ENCODE data around the gene NLGN1.

Gene NLGN1

GRCh38 chr3:173732237-173732636 lies 334.7 kb downstream of the NLGN1 start:
- no peak for DNase-seq

- DNase-seq = no peak
Observed at GRCh38 chr3:173733029-173733652, 335.6 kb downstream of the NLGN1 start.

DNA sequence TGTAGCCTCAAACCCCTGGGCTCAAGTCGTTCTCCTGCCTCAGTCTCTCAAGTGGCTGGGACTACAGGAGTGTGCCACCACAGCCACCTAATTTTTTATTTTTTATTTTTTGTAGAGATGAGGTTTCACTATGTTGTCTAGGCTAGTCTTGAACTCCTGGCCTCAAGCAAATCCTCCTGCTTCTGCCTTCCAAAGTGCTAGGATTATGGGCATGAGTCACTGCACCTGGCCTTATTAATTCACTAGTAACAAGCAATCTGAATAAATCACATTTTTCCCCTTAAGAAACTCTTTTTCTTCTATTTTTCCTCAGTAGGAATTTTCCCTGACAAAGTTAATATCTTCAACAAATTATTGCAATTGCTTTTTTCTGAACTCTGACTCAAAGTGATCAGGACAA lies 336.9 kb downstream of the NLGN1 start:
- DNase-seq = no peak

GRCh38 chr3:173734895-173735294 lies 337.4 kb downstream of the NLGN1 start:
- DNase-seq = no peak

DNA sequence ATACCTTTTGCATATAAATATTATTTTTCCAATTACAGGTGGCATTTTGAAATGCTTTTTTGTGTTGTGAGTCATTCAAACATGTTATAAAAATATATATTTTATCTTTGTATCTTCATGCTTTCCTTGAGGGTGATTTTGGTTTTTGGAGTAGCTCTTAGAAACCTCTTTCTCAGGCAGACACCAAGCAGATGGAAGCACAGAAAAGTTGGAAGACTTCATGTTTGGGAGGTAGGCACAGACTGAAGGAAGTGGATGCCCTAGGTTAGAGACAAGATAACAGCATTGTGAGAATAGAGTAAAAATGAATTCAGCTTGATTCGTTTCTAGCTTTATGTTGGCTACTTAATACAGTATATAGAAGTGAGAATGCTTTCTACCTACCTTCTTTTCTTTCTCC lies 338.3 kb downstream of the NLGN1 start:
- no peak for DNase-seq

GRCh38 chr3:173737167-173737808 lies 339.7 kb downstream of the NLGN1 start:
- no peak for DNase-seq

GRCh38 chr3:173739726-173740125 lies 342.2 kb downstream of the NLGN1 start:
- DNase-seq = no peak

GRCh38 chr3:173742491-173742890 lies 344.9 kb downstream of the NLGN1 start:
- no peak for DNase-seq

DNA sequence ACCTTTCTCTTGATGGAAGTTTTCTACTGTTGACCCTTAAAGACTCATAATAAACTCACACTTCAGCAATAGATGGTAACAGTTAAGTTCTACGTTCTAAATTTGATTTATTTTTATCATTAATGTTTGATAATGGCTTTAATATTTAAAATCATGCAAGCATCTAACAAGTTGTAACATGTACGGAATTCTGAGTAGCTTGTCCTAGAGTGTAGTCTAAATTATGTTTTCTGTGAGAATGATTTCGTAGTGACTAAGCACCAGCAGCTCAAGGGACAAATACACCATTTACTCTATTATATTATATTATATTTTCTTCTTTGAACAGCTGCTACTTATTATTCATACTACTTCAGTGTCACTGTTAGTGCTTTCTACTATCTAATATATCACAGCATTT lies 345.6 kb downstream of the NLGN1 start:
- no peak for DNase-seq

GRCh38 chr3:173743516-173743915 lies 346.0 kb downstream of the NLGN1 start:
- DNase-seq = no peak

DNA sequence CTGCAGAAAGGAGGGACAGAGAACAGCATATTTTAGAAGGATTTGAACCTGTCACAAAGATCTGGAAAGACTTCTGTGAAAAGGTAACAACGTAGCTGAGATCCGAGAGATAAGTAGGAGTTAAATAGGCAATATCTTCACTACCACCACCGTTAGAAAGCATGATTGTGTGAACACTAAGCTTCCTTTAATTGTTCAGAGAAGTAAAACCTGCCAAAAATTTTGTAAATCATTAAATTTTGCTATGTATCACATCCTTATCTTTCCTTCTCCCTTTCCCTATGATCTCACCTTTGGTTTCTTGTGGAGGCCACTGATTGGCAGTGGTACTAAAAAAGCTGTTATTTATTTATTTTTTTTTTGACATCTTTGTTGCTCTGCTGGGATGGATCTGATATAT lies 346.9 kb downstream of the NLGN1 start:
- DNase-seq = no peak

DNA sequence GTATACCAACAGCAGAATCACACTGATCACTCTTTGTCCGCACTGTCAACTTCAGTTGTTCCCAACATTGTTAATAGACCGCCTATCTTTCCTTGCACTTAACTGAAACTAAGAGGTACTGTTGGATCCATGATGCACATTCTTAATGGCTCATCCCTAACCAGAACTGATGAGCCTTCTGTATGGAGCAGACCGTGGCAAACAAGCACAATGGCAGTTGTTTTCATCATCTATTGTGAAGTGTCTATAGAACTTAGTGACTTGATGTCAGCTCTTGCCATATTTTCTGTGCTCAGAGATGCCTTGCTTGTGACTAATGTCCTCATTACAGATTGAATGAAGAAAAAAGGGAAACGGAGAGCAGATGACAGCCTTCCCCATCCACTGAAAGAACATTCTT lies 347.4 kb downstream of the NLGN1 start:
- no peak for DNase-seq

DNA sequence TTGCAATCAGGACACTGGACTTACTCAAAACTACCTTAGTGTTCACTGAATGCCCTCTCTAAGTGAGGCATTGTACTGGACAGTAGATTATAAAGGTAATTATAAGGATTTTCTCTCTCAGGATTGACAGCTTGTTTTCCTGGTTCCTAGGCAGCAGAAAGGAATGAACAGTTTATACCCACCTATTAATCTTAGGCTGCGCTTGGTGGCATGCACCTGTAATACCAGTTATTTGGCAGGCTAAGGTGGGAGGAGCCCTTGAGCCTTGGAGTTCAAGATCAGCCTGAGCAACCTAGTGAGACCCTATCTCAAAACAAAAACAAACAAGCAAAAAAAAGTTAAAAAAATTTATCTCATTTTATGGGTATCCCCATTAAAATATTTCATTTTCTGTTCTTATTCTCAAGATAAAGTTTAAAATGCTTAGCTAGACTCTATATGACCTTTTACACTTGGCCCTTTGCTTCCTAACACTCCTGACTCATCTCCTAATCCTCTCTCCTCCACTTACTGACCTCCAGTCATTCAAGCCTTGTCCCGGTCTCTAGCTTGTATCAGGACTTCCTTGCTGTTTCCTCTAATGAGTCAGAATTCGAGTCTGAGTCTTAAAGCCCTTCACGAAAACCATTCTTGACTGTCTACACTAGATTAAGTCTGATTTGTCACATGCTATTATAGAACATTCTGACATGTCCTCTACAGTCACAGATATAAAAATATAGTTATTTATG lies 348.6 kb downstream of the NLGN1 start:
- no peak for DNase-seq

DNA sequence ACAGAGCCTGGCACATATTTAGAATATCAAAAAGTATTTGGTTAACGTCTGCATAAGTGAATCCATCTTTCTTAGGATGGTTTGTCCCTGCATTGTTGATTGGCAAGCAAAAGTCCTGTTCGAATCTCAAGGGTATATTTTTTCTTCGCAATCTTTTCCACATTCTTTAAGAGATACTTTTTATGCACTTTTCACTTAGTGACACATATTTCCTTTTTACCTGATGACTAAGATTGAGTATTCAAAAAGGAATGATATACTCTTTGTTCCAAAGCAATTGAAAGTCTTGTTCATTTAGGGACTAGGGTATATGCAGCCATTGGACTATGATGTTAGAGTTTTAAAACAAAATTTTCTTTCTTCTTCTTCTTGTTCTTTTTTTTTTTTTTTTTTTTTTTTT lies 349.9 kb downstream of the NLGN1 start:
- DNase-seq = no peak

DNA sequence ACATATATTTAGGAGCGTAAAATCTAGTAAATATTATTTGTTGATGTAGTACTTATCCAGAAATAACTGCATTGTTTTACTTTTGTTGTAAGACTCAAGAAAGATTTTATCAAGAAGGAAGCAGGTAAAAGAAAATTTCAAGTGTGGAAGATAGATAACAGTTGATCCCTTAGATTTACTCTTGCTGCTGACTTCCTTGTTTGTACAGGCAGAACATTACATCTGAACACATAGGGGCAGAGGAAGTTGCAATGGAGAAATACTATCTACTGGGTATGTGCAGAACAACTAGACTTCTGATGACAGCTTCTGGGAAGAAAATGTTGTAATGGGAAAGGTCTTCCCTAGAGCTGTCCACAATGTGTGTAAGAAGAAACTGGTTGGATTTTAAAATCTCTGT lies 350.6 kb downstream of the NLGN1 start:
- DNase-seq = no peak

DNA sequence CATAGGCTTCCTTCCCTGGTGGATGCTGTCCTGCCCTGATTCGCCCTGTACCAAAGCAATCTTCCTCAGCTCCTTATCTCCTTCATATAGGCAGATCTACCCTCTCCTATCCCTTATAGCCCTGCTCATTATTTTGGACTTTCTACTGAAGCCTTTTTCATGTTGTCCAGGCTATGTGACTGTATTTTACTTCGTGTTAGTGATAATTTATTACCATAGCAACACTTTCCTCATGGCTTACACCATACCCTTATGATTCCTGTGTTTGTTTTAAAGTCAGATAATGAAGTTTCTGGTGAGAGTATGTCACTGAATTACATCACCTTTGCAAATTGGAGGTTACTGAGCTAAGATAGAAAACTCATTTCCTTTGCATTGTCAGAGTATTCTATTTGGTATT lies 352.6 kb downstream of the NLGN1 start:
- no peak for DNase-seq

DNA sequence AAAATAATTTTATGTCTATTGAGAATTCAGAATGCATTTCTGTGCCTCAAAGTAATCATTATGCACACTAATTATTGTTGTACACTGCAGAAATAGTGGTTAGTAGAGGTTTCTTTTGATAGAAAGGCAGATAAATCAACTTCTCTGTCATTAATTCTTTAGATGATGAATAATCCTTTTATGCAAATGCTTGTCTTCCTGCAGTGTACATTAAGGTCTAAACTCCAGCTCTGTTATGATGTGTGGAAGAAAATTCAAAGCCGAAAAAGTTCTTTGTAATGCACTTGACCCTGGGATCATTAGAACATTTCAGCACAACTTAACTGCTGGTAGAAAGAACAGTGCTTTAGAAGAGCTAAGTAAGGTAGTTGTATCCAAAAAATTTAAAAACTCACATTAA lies 353.0 kb downstream of the NLGN1 start:
- DNase-seq = no peak

DNA sequence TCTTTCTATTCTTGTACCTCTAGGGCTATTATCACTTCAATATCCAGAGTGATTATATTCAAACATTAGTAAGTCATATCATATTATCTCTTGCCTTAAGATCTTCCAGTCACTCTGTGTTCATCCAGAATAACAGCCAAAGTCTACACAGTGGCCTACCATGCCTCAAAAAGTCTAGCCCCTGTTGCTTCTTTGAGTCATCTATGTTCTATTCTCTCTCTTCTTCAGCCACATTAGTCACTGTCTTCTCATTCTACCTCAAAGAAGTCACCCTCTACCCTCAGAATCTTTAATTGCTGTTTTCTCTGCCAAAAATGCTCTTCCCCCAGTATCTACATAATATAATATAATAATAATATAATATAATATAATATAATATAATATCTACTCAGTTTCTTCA lies 356.0 kb downstream of the NLGN1 start:
- no peak for DNase-seq

DNA sequence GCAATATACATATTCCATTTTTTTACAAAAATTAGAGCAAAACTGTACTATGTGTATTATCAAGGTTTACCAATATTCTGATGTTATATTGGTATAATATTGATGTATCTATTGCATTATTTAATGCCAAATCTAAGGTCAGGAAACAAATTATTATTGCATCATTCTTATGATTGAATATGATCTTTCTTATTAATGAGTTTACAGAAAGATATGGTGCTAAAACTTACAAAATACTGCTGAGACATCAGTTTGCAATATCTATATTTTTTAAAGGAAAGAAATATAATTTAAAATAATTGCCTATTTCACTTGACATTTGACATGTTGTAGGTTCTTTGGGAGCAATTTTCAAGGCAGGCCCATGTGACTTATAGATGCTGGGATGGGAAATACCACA lies 357.6 kb downstream of the NLGN1 start:
- DNase-seq = no peak

DNA sequence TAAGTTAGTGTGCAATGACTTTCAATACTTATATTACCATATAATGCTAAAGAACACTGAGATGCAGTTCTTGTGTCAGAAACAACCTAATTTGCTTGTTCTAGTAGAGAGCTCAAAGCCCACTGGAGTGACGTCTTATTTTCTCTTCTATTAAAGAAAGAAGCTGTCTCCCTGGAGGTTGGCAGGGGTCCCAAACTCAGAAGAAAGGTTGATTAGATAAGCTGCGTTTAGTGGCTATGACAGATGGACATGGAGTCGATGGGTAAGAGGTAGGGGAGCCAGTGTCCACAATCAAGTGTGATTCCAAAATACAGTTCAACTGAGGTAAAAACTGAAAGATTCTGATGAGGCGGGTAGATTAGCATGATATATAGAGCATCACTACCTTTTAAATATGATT lies 363.6 kb downstream of the NLGN1 start:
- DNase-seq = no peak

DNA sequence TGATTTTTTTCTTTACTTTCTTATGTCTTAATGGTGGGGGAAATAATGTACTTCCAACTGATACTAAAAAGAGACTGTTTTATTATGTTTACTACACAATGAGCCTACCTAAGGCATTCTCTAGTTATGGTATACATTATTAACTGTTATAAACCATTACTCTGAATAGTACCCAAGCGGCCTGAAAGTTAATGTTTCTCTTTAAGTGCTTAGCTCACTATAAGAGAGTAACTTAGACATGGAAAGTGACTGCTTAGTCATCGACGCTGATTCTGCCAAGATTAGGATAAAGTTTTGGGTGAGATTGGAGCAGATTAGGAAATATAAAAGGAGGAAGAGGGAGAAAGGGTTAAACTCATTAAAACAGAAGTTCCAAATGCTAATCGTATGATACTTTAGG lies 365.0 kb downstream of the NLGN1 start:
- no peak for DNase-seq

GRCh38 chr3:173770011-173770410 lies 372.5 kb downstream of the NLGN1 start:
- no peak for DNase-seq

DNA sequence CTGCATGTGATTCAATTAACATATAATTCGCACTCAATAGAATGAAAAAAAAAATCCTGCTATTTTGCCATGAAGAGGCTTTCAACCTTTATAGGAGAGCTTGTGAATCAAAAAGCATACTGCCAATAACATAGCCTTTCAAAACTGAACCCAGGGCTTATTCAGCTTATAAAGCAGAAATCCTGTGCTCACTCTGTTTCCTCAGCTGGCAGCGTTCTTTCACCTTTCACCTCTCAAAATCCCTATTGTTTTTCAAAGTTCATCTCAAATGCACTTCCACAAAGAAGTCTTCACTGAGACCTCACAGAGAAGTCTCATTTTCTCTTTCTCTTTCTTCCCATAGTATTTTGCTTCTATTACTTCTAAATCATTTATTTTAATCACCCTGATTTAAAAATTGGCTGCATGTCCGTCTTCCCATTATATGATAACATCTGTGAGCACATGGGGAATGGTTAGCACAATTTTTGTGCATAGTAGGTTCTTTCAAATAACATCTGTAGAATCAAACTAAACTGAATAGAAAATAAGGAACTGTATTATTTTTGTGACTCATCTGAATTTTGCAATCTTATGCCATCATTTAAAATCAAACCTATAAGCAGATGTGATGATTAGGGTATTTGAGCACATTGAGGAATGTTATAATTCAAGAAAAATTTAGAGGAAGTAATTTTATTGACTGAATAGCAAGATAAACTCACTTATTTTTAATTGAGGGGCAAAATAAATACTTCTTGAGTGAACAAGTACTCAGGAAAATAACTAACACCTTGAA lies 373.4 kb downstream of the NLGN1 start:
- DNase-seq = no peak

- DNase-seq = no peak
Observed at GRCh38 chr3:173773800-173774199, 376.3 kb downstream of the NLGN1 start.
